BE2C (cell line): ENCODE data around the gene IGSF21.

Experiments used
- DNase-seq: peaks from one replicate; pipeline ENCODE4 v3.0.0-alpha.2; 2020
- H3K27me3 ChIP-seq: fragments of 250-450 bp; sonication (Bioruptor Pico); 2 replicates; pipeline ENCODE4 v1.5.1; 2020; ENCODE audit warnings: mild to moderate bottlenecking
- H3K36me3 ChIP-seq: fragments of 250-450 bp; sonication (Bioruptor Pico); 2 replicates; pipeline ENCODE4 v1.5.1; 2020; ENCODE audit warnings: mild to moderate bottlenecking
- H3K4me1 ChIP-seq: fragments of 250-450 bp; sonication (Bioruptor Pico); 2 replicates; pipeline ENCODE4 v1.5.1; 2020
- H3K4me3 ChIP-seq: 2 replicates; pipeline ENCODE4 v1.5.1; 2011; ENCODE audit warnings: low read depth, low read length
- H3K9me3 ChIP-seq: fragments of 250-450 bp; sonication (Bioruptor Pico); 2 replicates; pipeline ENCODE4 v1.5.1; 2020
- TF ChIP-seq, protein P1 (sequence below): IDR thresholded peaks from 2 replicates; pipeline ENCODE4 v1.5.1; 2012; ENCODE audit warnings: mild to moderate bottlenecking, low read depth, low read length

Gene IGSF21

DNA sequence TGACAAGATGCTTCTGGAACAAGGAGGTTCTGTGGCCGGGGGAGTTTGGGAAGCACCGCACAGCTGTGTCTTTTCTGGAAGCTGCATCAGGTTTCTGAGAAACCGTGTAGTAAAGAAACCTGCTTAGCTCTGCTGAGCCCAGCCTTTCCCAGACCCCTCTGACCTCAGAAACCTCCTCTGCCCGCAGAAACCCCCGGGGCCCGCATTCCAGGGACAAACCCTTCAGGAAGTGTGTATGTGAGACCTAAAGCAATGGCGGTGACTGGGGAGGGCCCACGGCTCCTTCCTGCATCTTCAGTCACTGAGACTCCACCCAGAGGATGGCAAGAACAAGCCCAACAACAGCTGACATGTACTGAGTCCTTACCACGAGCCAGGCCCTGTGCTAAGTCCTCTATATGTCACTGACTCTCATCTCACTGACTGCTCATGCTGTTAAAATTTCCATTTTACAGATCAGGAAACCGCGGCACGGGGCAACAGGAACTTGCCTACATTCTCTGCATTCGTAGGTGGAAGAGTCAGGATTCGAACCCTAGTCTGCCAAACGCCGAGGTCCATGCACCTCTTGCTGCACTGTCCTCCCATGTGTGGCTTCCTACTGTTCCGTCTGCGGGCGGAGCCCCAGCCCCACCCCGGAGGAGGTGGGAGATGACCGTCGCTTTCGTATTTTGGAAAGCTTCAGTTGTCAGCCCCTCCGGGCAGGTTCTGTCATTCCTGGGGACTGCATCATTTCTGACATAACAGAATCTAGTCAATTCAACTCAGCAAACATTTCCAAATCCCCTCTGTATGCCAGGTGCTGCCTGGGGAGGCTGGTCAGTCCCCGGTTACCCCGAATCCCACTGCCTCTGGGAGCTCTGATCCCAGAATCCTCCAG, 299.8 kb downstream of the IGSF21 start:
- no peaks in the 10 kb centered on the region for H3K4me1 ChIP-seq
- TF ChIP-seq, protein P1, sequence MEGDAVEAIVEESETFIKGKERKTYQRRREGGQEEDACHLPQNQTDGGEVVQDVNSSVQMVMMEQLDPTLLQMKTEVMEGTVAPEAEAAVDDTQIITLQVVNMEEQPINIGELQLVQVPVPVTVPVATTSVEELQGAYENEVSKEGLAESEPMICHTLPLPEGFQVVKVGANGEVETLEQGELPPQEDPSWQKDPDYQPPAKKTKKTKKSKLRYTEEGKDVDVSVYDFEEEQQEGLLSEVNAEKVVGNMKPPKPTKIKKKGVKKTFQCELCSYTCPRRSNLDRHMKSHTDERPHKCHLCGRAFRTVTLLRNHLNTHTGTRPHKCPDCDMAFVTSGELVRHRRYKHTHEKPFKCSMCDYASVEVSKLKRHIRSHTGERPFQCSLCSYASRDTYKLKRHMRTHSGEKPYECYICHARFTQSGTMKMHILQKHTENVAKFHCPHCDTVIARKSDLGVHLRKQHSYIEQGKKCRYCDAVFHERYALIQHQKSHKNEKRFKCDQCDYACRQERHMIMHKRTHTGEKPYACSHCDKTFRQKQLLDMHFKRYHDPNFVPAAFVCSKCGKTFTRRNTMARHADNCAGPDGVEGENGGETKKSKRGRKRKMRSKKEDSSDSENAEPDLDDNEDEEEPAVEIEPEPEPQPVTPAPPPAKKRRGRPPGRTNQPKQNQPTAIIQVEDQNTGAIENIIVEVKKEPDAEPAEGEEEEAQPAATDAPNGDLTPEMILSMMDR: no peak
- H3K36me3 ChIP-seq: no peaks in the 10 kb centered on the region
- no peak overlapping the region for H3K4me3 ChIP-seq
- no peak for DNase-seq
- H3K27me3 ChIP-seq: no peaks in the 10 kb centered on the region
- H3K9me3 ChIP-seq: no peaks in the 10 kb centered on the region

DNA sequence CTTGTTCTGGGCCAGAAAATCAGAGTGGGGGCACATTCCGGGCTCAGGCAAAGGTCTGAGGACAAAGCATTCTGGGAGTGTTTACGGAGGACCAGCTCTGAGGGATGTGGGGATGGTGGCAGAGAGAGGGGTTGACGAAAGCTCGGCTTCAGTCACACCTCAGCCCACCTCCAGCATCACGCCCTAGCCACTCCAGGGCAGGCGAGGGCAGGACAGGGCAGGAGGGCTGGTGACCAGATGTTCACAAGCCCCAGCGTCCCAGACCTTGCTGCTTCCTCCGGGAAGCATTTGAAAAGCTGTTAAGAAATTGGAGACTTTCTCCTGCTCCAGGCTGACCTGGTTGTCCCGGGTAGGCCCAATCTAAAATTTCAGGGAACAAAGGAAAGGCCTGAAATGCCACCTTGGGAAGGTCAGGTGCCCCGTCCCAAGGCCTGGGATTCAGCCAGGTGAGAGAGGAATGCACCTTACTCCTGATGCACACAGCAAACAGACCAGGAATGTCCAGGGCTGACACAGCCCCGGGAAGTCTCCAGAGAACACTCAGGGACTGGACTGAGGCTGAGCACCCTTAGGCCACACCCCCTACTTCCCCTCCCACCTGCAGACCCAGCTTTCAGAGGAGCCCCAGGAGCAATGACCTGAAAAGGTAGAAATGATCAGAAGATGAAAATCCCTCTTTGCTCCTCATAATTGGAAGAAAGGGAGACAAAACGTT, 301.2 kb downstream of the IGSF21 start:
- Histone ChIP-seq H3K36me3 (no peaks in the 10 kb centered on the region), H3K4me1 (no peaks in the 10 kb centered on the region), H3K9me3 (no peaks in the 10 kb centered on the region), H3K27me3 (no peaks in the 10 kb centered on the region), H3K4me3 (no peak overlapping the region)
- DNase-seq: no peak
- TF ChIP-seq, protein P1: no peak

DNA sequence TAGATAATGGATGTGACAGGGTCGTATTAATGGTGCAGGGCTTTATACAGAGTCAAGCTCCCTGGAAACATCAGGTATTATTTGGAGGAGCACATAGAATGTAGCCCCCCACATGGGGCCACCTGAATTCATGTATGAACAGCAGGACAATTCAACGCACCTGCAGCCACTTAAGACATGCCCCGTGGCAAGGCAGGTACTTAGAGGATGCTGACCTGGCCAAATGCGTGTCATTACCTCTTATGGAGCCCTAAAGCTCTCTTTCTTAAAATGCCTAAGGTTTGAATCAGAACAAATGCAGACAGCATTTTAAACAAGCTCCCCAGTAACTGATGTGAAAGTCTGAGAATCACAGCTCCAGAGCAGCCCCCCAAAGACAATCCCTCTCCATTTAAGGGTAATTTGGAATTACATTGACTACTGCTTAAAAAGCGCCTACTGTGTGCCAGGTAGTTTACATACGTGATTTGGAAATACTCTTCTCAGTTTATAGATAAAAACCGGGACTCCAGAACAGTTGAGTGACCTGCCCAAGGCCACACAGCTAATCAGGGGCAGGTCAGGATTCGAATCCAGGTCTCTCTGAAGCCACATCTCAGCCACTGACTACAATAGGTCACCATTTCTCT, 302.1 kb downstream of the IGSF21 start:
- no peaks in the 10 kb centered on the region for H3K4me1 ChIP-seq

DNA sequence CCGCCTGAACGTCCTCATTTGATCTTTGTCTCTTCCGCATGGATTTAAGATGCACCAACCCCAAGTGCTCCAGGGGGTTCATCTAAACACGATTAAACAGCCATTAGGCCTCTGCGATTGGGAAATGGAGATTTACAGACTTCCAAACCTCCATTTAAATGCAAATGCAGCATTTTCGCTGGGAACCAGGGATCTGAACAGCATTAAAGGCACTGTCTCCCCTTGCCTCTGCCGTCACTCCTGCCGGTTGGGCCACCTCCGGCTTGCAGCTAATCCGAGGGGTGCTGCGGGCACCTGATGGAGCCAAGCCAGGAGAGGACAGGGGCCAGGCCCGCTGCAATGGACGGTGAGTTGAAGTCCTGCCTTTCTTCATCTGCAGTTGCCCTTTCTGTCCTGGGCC, 302.8 kb downstream of the IGSF21 start:
- DNase-seq: no peak
- no peaks in the 10 kb centered on the region for H3K4me1 ChIP-seq

More for the DNA sequence above, 302.1 kb downstream of the IGSF21 start:
- H3K27me3 ChIP-seq: no peaks in the 10 kb centered on the region
- no peak overlapping the region for H3K4me3 ChIP-seq
- DNase-seq: no peak
- no peaks in the 10 kb centered on the region for H3K36me3 ChIP-seq
- H3K9me3 ChIP-seq: no peaks in the 10 kb centered on the region
- TF ChIP-seq, protein P1: no peak

DNA sequence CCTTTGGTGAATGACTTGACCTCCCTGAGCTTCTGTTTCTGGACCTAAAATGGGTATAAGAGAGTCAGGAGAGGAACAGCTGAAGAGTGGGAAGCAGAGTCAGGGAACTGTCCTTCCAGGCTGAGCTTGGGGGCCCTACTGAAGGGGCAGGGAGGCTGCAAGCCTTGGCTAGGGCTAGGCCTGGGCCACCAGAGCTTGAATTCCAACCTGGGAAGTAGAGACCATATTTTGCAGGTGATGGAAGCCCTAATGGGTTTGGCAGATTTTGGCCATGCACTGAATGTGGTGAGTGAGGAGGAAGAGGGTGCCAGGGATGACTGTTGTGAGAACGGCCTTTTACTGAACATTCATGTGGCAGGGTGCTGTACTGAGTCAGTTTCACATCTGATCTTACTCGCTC, 303.7 kb downstream of the IGSF21 start:
- H3K9me3 ChIP-seq: no peaks in the 10 kb centered on the region
- DNase-seq: no peak
- no peaks in the 10 kb centered on the region for H3K4me1 ChIP-seq
- H3K36me3 ChIP-seq: no peaks in the 10 kb centered on the region
- no peak overlapping the region for H3K4me3 ChIP-seq
- TF ChIP-seq, protein P1: no peak
- no peaks in the 10 kb centered on the region for H3K27me3 ChIP-seq

More for the DNA sequence above, 302.8 kb downstream of the IGSF21 start:
- TF ChIP-seq, protein P1: no peak
- no peaks in the 10 kb centered on the region for H3K9me3 ChIP-seq
- no peaks in the 10 kb centered on the region for H3K36me3 ChIP-seq
- H3K4me3 ChIP-seq: no peak overlapping the region
- H3K27me3 ChIP-seq: no peaks in the 10 kb centered on the region
